ENCODE measurements around the gene CFAP43.
A peak's percentile ranks its signal among the peaks of the same experiment; 100 is the strongest.
"Not testable (repeated sequence)": the region's sequence is repeated elsewhere in the genome, so short reads cannot be mapped to it uniquely, and the experiment has no call there.

Gene CFAP43

GRCh38 chr10:104255311-104255981 lies 23.3 kb upstream of the CFAP43 start:
- no peak for DNase-seq

- DNase-seq: peak; percentile 74
These were observed 22.5 kb upstream of the CFAP43 start, which contains the start of gene GSTO1 for GRCh38 chr10:104254493-104255310. Gene GSTO1, plus strand, starts transcription at chr10:104254892. Its CDS starts 37 bp downstream, at chr10:104254929.

GRCh38 chr10:104253606-104254410 lies 21.6 kb upstream of the CFAP43 start:
- no peak for DNase-seq

DNA sequence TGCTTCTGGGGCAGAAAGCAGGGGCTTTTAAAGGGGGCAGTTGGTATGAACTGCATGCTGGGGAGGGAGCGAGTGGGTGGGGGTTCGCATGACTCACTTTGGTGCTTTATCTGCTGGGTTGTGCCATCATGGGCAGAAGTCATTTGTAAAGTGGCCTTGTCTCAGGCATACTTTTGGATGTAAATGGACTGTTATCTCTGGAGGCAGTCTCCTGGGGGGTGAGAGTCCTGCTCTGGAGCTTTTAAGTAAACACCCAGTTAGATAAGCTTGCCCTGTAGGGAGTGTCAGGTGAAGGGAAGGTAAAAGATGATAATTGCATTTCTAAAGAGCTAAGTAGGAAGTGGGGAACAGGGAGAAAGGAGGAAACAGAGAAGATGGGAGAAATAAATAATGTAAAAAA lies 20.9 kb upstream of the CFAP43 start:
- peak; percentile 36 for DNase-seq

DNA sequence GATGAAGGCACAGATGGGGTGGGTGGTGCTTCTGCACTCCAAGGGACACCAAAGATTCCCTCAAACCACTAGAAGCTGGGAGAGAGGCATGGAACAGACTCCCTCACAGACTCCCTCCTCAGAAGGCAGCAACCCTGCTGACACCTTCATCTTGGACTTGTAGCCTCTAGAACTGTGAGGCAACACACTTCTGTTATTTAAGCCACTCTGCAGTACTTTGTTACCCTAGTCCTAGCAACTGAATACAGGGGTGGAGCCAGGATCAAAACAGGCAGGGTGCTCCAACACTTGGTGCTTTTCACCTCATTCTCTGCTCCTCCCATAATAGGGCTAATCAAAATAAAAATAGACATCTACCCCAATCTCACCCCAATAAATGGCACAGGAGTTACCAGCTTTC lies 20.2 kb upstream of the CFAP43 start:
- DNase-seq: no peak

DNA sequence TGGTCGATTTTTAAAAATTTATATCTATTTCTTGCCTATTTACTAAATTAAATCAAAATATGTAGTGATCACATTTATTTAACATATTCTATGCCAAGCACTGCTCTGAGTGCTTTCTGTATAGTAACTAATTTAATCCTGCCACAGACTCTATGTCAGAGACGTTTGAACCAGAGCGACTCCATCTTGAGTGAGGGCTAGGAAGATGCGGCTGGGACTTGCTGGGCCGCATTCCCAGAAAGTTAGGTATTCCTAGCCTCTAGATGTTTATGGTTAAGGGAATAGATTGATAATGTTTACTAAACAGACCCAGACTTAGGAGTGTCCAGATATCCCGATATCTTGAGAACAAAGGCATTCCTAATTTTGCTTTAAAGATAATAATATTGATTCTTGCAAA lies 19.3 kb upstream of the CFAP43 start:
- DNase-seq: no peak

DNA sequence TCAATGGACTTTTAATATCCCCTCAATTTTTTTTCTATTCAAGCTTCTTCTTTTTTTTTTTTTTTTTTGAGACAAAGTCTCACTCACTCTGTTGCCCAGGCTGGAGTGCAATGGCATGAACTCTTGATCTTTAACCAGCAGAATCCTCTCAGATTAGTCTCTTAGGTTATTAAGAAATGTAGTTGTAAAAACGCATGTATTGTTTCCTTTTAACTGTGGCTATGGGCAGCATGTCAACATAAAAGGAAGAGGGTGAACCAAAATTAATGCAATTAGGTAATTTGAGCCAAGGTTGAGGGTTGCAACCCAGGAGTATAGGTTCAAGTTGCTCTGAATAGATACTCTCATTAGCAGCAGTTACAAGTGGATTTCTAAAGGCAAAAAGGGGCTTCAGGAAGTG lies 18.2 kb upstream of the CFAP43 start:
- DNase-seq: no peak

DNA sequence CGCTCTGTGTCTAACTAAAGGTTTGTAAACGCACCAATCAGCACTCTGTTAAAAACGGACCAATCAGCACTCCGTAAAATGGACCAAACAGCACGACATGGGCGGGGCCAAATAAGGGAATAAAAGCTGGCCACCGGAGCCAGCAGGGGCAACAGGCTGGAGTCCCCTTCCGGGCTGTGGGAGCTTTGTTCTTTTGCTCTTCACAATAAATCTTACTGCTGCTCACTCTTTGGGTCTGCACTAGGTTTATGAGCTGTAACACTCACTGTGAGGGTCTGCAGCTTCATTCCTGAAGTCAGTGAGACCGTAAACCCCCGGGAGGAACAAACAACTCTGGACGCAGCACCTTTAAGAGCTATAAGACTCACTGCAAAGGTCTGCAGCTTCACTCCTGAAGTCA lies 16.8 kb upstream of the CFAP43 start:
- not testable (repeated sequence) for DNase-seq

DNA sequence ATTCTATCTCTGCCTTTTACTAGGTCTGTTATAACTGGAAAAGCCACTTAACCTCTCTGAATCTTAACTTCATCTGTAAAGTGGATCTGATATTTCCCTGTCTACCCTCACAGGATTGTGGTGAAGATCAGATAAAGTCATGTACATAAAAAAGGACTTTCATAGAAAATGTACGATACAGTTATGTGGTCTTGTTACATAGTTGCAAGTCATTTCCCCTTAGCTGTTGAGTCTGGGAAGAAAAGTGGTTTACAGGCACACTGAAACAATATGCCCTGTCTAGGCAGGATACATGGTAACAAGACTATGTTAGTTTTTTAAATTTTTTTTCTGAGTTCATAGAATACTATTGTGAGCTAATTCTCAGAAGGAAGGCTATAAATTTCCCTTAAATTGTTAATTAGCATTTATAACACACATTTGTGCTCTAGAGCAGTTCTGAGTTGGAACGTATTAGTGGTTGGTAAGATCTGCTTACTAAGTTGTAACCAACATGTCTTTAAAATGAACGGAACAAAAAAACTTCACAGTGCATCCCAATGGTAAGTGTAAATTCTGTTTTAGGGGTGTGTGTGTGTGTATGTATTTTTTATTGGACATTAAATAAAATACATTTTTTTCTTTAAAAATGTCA lies 15.5 kb upstream of the CFAP43 start:
- no peak for DNase-seq

GRCh38 chr10:104246976-104247375 lies 14.8 kb upstream of the CFAP43 start:
- DNase-seq: no peak

- DNase-seq: no peak
These were observed 13.0 kb upstream of the CFAP43 start for GRCh38 chr10:104245066-104245632.

GRCh38 chr10:104243512-104243911 lies 11.3 kb upstream of the CFAP43 start:
- DNase-seq: no peak

- DNase-seq: not testable (repeated sequence)
These were observed 10.8 kb upstream of the CFAP43 start for GRCh38 chr10:104243009-104243408.

- no peak for DNase-seq
These were observed 10.4 kb upstream of the CFAP43 start for GRCh38 chr10:104242545-104242944.

DNA sequence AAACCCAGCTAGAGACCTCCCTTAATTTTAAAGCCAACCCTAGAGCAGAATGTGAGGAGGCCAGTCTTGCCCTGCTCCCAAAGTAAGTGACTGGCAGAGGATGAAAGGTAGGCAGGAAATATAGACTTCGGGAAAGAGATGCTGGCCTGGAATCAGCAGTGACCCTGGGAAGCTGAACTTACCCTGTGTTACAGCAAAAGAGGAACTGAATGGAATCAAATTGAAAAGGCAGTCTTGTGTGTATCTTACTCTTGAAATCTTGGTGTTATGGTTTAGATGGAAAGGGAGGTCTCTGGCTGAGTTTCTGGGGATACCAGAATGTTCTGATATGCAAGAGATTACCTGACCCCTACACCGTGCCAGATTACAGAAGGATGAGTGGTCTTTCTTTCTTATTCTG lies 7.9 kb upstream of the CFAP43 start:
- no peak for DNase-seq

DNA sequence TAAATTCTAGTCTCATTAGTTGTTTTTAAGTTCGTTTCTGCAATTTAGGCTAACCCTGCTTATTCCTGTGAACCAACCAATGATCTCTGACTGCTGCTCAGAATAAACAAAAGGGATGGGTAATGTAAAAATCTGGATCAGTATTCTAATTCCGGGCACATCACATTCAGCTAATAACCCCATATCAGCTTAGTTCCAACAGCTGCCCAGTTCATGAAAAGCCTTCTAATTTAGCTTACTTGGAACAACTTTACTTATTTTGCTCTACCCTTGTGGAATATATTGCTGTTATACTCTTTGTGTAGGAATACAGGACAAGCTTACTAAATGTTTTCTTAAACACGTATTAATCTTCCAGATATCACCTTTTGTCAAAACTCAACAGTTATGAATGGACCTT lies 3.6 kb upstream of the CFAP43 start:
- no peak for DNase-seq

DNA sequence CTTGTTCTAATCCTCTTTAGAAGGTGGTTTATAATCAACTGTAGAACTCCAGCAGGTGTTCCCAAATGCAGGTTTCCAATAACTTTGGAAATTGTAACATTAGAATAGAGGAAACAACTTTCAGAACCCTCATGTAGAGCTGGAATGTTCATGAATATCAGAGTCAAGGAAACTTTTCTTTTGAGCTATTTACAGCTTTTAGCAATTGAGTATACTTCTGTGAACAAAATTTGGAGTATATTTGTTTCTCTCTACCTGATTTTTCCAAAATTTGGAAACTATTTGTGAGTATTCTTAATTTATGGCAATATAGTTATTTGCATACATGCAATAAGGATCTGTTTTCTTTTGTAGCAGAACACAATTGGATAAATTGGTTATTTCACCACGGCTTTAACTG lies 2.8 kb upstream of the CFAP43 start:
- DNase-seq: no peak

GRCh38 chr10:104233817-104234216 lies 1.7 kb upstream of the CFAP43 start:
- no peak for DNase-seq

GRCh38 chr10:104232613-104233102 lies 494 bp upstream of the CFAP43 start:
- no peak for DNase-seq

DNA sequence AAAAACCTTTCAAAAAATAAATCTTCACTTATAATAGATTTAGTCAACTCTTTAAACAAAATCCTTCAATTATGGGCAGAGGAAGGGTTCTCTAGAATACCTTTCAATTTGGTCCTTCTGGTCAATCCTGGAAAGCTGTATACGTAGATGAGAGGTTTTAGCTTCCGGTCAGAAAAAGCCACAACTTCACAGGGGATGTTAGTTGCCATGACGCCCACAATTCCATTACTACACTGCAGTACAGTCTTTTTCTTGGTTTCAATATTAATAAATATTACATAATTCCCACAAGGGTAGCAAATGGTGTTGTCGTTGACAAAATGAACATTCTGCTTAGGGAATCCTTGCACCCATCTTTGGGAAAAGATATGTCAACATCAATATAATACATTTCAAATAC lies 1.7 kb downstream of the CFAP43 start:
- DNase-seq: no peak

DNA sequence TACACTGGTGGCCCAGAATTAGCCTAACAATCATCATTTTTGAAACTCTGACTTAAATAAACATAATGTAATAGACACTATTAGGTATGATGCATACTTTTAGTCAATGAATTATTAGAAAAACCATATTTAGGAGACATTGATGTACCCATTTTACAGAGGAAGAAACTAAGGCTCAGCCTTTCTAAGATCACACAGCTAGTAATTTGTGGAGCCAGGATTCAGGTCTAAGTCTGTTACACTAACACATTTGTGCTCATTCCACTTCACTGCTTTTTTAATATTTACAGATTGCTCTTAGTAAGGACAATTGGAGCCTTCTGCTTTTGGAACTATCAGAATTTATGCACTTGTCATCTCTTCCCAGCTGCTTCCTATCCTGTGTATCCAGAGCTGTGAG lies 8.9 kb downstream of the CFAP43 start:
- DNase-seq: no peak

DNA sequence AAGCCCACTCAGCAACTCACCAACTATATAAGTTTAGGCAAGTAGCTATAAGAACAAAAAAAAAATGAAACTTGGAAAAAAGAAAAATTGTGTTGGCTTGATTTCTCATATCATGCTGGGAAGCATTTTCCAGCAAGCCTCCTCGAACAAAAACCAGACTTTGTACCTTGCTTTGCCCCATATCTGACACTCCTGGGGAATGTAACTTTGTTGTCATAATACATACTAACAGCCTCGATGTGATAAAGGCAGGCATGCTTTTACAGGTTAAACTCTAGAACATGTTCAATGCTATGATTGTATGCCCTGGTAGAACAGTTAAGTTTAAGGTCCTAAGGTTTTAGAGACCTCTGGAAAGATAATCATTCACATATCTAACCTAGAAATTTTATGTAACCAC lies 11.6 kb downstream of the CFAP43 start:
- no peak for DNase-seq

GRCh38 chr10:104218751-104219150 lies 13.4 kb downstream of the CFAP43 start:
- no peak for DNase-seq
